CD14-positive monocyte (primary cell): Measurements from ENCODE around the gene EGF. TPM values are rescaled to one million over a fixed set of nuclear protein-coding genes. Genes with fewer than 3 reads are reported as not detected.
"Not testable (repeated sequence)": the region's sequence is repeated elsewhere in the genome, so short reads cannot be mapped to it uniquely, and the experiment has no call there.

Experiments used
- DNase-seq, 3 donors: peaks; one replicate each; pipeline ENCODE4 v3.0.0-alpha.2; 2011 to 2022
- H2AFZ ChIP-seq: 2 replicates; pipeline ENCODE4 v1.6.0; 2012; ENCODE audit warnings: mild to moderate bottlenecking, low read depth, low read length, inconsistent platforms; ENCODE audit not compliant: insufficient read depth, poor library complexity, severe bottlenecking
- H3K27ac ChIP-seq, 2 donors: 1 replicate in 1 of 2; 2 replicates in 1 of 2; pipeline ENCODE4 v1.5.1; 2012 to 2013; ENCODE audit warnings: low read length in 2 of 2, control low read depth in 1 of 2, inconsistent platforms in 1 of 2, low read depth in 1 of 2, mild to moderate bottlenecking in 1 of 2
- H3K27me3 ChIP-seq, 2 donors: one replicate each; pipeline versions ENCODE4 v1.6.0 to v1.6.1; 2011 to 2013; ENCODE audit warnings: low read length in 2 of 2; ENCODE audit not compliant: control insufficient read depth in 2 of 2, insufficient read depth in 2 of 2
- H3K36me3 ChIP-seq, 2 donors: replicated peaks in 1 of 2; 1 replicate in 1 of 2; 2 replicates in 1 of 2; pipeline versions ENCODE4 v1.5.1 to v1.6.1; 2012 to 2013; ENCODE audit warnings: low read length in 2 of 2, control low read depth in 1 of 2, inconsistent platforms in 1 of 2, mild to moderate bottlenecking in 1 of 2; ENCODE audit not compliant: insufficient read depth in 2 of 2, control insufficient read depth in 1 of 2
- H3K4me1 ChIP-seq, 2 donors: 1 replicate in 1 of 2; 2 replicates in 1 of 2; pipeline versions ENCODE4 v1.5.1 to v1.6.1; 2012 to 2013; ENCODE audit warnings: low read length in 2 of 2, control low read depth in 1 of 2, inconsistent platforms in 1 of 2, mild to moderate bottlenecking in 1 of 2, moderate library complexity in 1 of 2; ENCODE audit not compliant: insufficient read depth in 2 of 2, control insufficient read depth in 1 of 2
- H3K4me2 ChIP-seq: replicated peaks from 2 replicates; pipeline ENCODE3; 2012; ENCODE audit warnings: low read length, moderate library complexity, mild to moderate bottlenecking; ENCODE audit not compliant: poor library complexity, severe bottlenecking; ENCODE audit errors: extremely low read depth
- H3K4me3 ChIP-seq, 3 experiments: fragments of 200-600 bp in 1 of 3; sonication (generic) in 1 of 3; replicated peaks in 1 of 3; 1 replicate in 2 of 3; 2 replicates in 1 of 3; pipeline ENCODE4 v1.5.1; 2011 to 2013; ENCODE audit warnings: low read length in 3 of 3, mild to moderate bottlenecking in 3 of 3, control low read depth in 2 of 3, low read depth in 2 of 3, inconsistent platforms in 1 of 3, moderate library complexity in 1 of 3
- H3K79me2 ChIP-seq: 2 replicates; pipeline ENCODE4 v1.6.0; 2012; ENCODE audit warnings: mild to moderate bottlenecking, control low read depth, inconsistent platforms, low read length, moderate library complexity; ENCODE audit not compliant: insufficient read depth
- H3K9ac ChIP-seq: 2 replicates; pipeline ENCODE4 v1.6.0; 2017; ENCODE audit warnings: low read length, mild to moderate bottlenecking; ENCODE audit not compliant: insufficient read depth, poor library complexity, severe bottlenecking
- H3K9me3 ChIP-seq, 2 donors: replicated peaks in 1 of 2; 1 replicate in 1 of 2; 2 replicates in 1 of 2; pipeline versions ENCODE4 v1.5.1 to v1.6.1; 2012 to 2013; ENCODE audit warnings: low read length in 2 of 2, control low read depth in 1 of 2; ENCODE audit not compliant: control insufficient read depth in 1 of 2, insufficient read depth in 1 of 2
- H4K20me1 ChIP-seq: 2 replicates; pipeline ENCODE4 v1.6.0; 2012; ENCODE audit warnings: mild to moderate bottlenecking, low read length, control low read depth, moderate library complexity; ENCODE audit not compliant: insufficient read depth
- H3K27ac Mint-ChIP-seq, 7 donors: one replicate each; pipeline ENCODE4 v1.8.0; 2020; ENCODE audit warnings: mild to moderate bottlenecking in 7 of 7, mixed read lengths in 7 of 7, moderate library complexity in 6 of 7, inconsistent platforms in 2 of 7
- H3K27me3 Mint-ChIP-seq, 3 donors: one replicate each; pipeline ENCODE4 v1.8.0; 2021 to 2022; ENCODE audit warnings: low read depth in 3 of 3, mild to moderate bottlenecking in 3 of 3, mixed read lengths in 3 of 3, moderate library complexity in 3 of 3, inconsistent platforms in 1 of 3
- H3K36me3 Mint-ChIP-seq, 2 donors: one replicate each; pipeline ENCODE4 v1.8.0; 2020; ENCODE audit warnings: mixed read lengths in 2 of 2, inconsistent platforms in 1 of 2, mild to moderate bottlenecking in 1 of 2
- H3K4me1 Mint-ChIP-seq: one replicate; pipeline ENCODE4 v1.8.0; 2020; ENCODE audit warnings: mild to moderate bottlenecking, mixed read lengths
- H3K4me3 Mint-ChIP-seq, 2 donors: one replicate each; pipeline ENCODE4 v1.8.0; 2020; ENCODE audit warnings: mild to moderate bottlenecking in 2 of 2, mixed read lengths in 2 of 2, moderate library complexity in 1 of 2
- H3K9me3 Mint-ChIP-seq, 7 donors: one replicate each; pipeline ENCODE4 v1.8.0; 2020 to 2022; ENCODE audit warnings: mixed read lengths in 7 of 7, mild to moderate bottlenecking in 6 of 7, moderate library complexity in 6 of 7, inconsistent platforms in 2 of 7
- CTCF ChIP-seq: fragments of 200-600 bp; IDR thresholded peaks from one replicate; pipeline ENCODE4 v1.8.0; 2022; ENCODE audit warnings: antibody characterized with exemption, mild to moderate bottlenecking
- WGBS: methylation state at CpG from one replicate; pipeline ENCODE4 v1.1.5; 2013; ENCODE audit warnings: missing lambda C conversion rate; ENCODE audit not compliant: insufficient coverage; 5-methylcytosine and 5-hydroxymethylcytosine counted together
- intact Hi-C, 2 donors: fragments of 100-400 bp; cut with micrococcal nuclease; formaldehyde crosslinking; loops; one replicate each; pipeline versions ENCODE4 v1.15.0 to v1.15.1; 2023
- polyA plus RNA-seq, 3 donors: library from polyadenylated mRNA; depleted of rRNA in 1 of 3; unstranded in 2 of 3; stranded (reverse) in 1 of 3; fragments of 300-500 nt in 2 of 3; fragments of >200 nt in 1 of 3; fragmentation: Illumina TruSeq in 2 of 3; gene quantifications; 1 replicate in 2 of 3; 2 replicates in 1 of 3; pipeline ENCODE4 v1.2.3, GENCODE V29; 2012 to 2021

Gene EGF
- polyA plus RNA-seq, 3 donors = 0.17 to 4.8 TPM; not detected in 1

- H3K4me2 ChIP-seq = no peak overlapping the region
- H3K4me3 ChIP-seq = no peak overlapping the region
- H3K9me3 ChIP-seq = no peaks in the 10 kb centered on the region
- TF ChIP-seq CTCF = no peak
- WGBS = 94% methylated on average over 2 of the region's 4 CpGs
- no peaks in the 10 kb centered on the region for H3K4me1 ChIP-seq
- H3K4me3 Mint-ChIP-seq = no peak overlapping the region
- no peak for DNase-seq
- no peaks in the 10 kb centered on the region for H3K4me1 Mint-ChIP-seq
- no peaks in the 10 kb centered on the region for H4K20me1 ChIP-seq
- H3K9ac ChIP-seq = no peak overlapping the region
- no peaks in the 10 kb centered on the region for H3K27me3 ChIP-seq
- H3K27ac Mint-ChIP-seq = no peak overlapping the region
- H2AFZ ChIP-seq = no peak overlapping the region
- H3K9me3 Mint-ChIP-seq = peaks cover 0 to 10% (median 5%) of the 10 kb centered on the region in 7 donors
- H3K27ac ChIP-seq = no peak overlapping the region
- intact Hi-C loops = no loop called here
- no peaks in the 10 kb centered on the region for H3K36me3 ChIP-seq
- no peaks in the 10 kb centered on the region for H3K79me2 ChIP-seq
- H3K36me3 Mint-ChIP-seq = no peaks in the 10 kb centered on the region
- peaks cover 0 to 2% (median 0%) of the 10 kb centered on the region in 3 donors for H3K27me3 Mint-ChIP-seq
Observed at GRCh38 chr4:109931318-109931717, 18.6 kb downstream of the EGF start.

GRCh38 chr4:109937352-109937751 is 24.7 kb downstream of the EGF start:
- H3K4me1 Mint-ChIP-seq, H3K27ac Mint-ChIP-seq, H4K20me1 ChIP-seq, H3K36me3 Mint-ChIP-seq, H3K27me3 Mint-ChIP-seq, H3K4me1 ChIP-seq, H3K4me3 Mint-ChIP-seq, intact Hi-C loops, H3K79me2 ChIP-seq, H2AFZ ChIP-seq, H3K9ac ChIP-seq, H3K27ac ChIP-seq, H3K4me2 ChIP-seq, H3K4me3 ChIP-seq, DNase-seq, H3K9me3 ChIP-seq, H3K36me3 ChIP-seq, H3K27me3 ChIP-seq: not testable (repeated sequence)
- H3K9me3 Mint-ChIP-seq = peaks cover 5 to 21% (median 17%) of the 10 kb centered on the region in 7 donors
- WGBS = no CpG with 5 or more reads among the region's 3 CpGs
